Measurements from ENCODE around the gene CADM1.

The CADM1 gene

GRCh38 chr11:115398333-115399080 is 105.7 kb downstream of the CADM1 start:
- intact Hi-C loops (cut with DNase I; ENCODE audit: low total_unique reads) = no loop called here

GRCh38 chr11:115396533-115396932 is 107.7 kb downstream of the CADM1 start:
- Histone ChIP-seq H3K4me3 (no peak overlapping the region), H3K36me3 (no peaks in the 10 kb centered on the region), H3K4me1 (no peaks in the 10 kb centered on the region), H3K9me3 (no peaks in the 10 kb centered on the region), H3K27ac (no peak overlapping the region), H3K27me3 (no peaks in the 10 kb centered on the region)
- DNase-seq = no peak
- TF ChIP-seq CTCF (IDR thresholded peaks at IDR 0.05) = no peak
- intact Hi-C loops (cut with DNase I; ENCODE audit: low total_unique reads) = no loop called here

More at GRCh38 chr11:115398333-115399080, 105.7 kb downstream of the CADM1 start:
- H3K36me3 ChIP-seq = no peaks in the 10 kb centered on the region
- no peak overlapping the region for H3K4me3 ChIP-seq
- H3K27me3 ChIP-seq = no peaks in the 10 kb centered on the region
- DNase-seq = no peak
- H3K4me1 ChIP-seq = no peaks in the 10 kb centered on the region
- no peak overlapping the region for H3K27ac ChIP-seq
- H3K9me3 ChIP-seq = no peaks in the 10 kb centered on the region
- no peak for TF ChIP-seq CTCF (IDR thresholded peaks at IDR 0.05)

- DNase-seq = no peak
- TF ChIP-seq CTCF (IDR thresholded peaks at IDR 0.05) = no peak
- Histone ChIP-seq H3K27me3 (no peaks in the 10 kb centered on the region), H3K4me1 (no peaks in the 10 kb centered on the region), H3K4me3 (no peak overlapping the region), H3K27ac (no peak overlapping the region), H3K9me3 (no peaks in the 10 kb centered on the region), H3K36me3 (no peaks in the 10 kb centered on the region)
- intact Hi-C loops (cut with DNase I; ENCODE audit: low total_unique reads) = no loop called here
Observed at GRCh38 chr11:115393950-115394349, 110.3 kb downstream of the CADM1 start.

- TF ChIP-seq CTCF (IDR thresholded peaks at IDR 0.05) = no peak
- no peaks in the 10 kb centered on the region for H3K9me3 ChIP-seq
- no peaks in the 10 kb centered on the region for H3K27me3 ChIP-seq
- H3K27ac ChIP-seq = no peak overlapping the region
- DNase-seq = no peak
- no peak overlapping the region for H3K4me3 ChIP-seq
- no peaks in the 10 kb centered on the region for H3K36me3 ChIP-seq
- intact Hi-C loops (cut with DNase I; ENCODE audit: low total_unique reads) = no loop called here
- no peaks in the 10 kb centered on the region for H3K4me1 ChIP-seq
Observed at GRCh38 chr11:115391598-115391997, 112.6 kb downstream of the CADM1 start.

- Histone ChIP-seq H3K27me3 (no peaks in the 10 kb centered on the region), H3K4me1 (no peaks in the 10 kb centered on the region), H3K27ac (no peak overlapping the region), H3K9me3 (no peaks in the 10 kb centered on the region), H3K36me3 (no peaks in the 10 kb centered on the region), H3K4me3 (no peak overlapping the region)
- DNase-seq = no peak
- no peak for TF ChIP-seq CTCF (IDR thresholded peaks at IDR 0.05)
- intact Hi-C loops (cut with DNase I; ENCODE audit: low total_unique reads) = no loop called here
Observed at GRCh38 chr11:115391160-115391559, 113.1 kb downstream of the CADM1 start.

Data from tibial artery (tissue), 4 donors.